Nephron (organoid): ENCODE measurements around the gene ZKSCAN8.
A peak's percentile ranks its signal among the peaks of the same experiment; 100 is the strongest.

Experiments
- H3K27ac Mint-ChIP-seq, 3 experiments: 2 replicates each; pipeline ENCODE4 v1.8.0; 2020; ENCODE audit warnings: mixed read lengths in 3 of 3, mild to moderate bottlenecking in 2 of 3, moderate library complexity in 1 of 3
- H3K27me3 Mint-ChIP-seq: 2 replicates; pipeline ENCODE4 v1.8.0; 2021; ENCODE audit warnings: low read depth, mild to moderate bottlenecking, moderate library complexity, mixed read lengths
- H3K36me3 Mint-ChIP-seq: 2 replicates; pipeline ENCODE4 v1.8.0; 2020; ENCODE audit warnings: low read depth, mixed read lengths
- H3K4me1 Mint-ChIP-seq: 2 replicates; pipeline ENCODE4 v1.8.0; 2020; ENCODE audit warnings: mixed read lengths
- H3K4me3 Mint-ChIP-seq, 3 experiments: 2 replicates each; pipeline ENCODE4 v1.8.0; 2020; ENCODE audit warnings: mild to moderate bottlenecking in 3 of 3, mixed read lengths in 3 of 3, moderate library complexity in 2 of 3
- H3K9me3 Mint-ChIP-seq: 2 replicates; pipeline ENCODE4 v1.8.0; 2020; ENCODE audit warnings: mixed read lengths
- TF ChIP-seq, protein P1 (sequence below), 3 experiments: fragments of 200-600 bp; sonication (generic); IDR thresholded peaks; one replicate each; pipeline ENCODE4 v1.5.0; 2021; ENCODE audit warnings: antibody characterized with exemption in 3 of 3; ENCODE audit not compliant: unreplicated experiment in 3 of 3

Gene ZKSCAN8

DNA sequence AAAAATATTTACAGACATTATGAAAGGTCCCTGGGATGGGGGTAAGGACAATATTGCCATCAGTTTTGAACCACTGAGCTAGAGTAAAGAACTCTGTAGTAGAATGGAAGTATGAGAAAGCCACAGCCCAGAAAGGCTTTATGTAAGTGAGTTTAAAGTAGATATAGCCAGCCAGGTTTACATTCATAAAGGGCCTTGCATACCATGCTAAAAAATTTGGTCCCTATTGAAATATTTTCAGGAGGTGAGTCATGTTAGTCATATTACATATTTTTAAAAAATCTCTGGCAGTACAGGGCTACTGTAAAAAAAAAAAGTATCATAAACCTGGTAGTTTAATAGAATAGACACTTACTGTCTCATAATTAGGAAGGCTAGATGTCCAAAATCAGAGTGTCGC, 3.5 kb downstream of the ZKSCAN8 start:
- H3K36me3 Mint-ChIP-seq, result peaks cover 59% of the 10 kb centered on the region
- peaks cover 3% of the 10 kb centered on the region for H3K27me3 Mint-ChIP-seq
- H3K4me1 Mint-ChIP-seq, result peaks cover 22% of the 10 kb centered on the region
- H3K27ac Mint-ChIP-seq, result no peak overlapping the region
- H3K9me3 Mint-ChIP-seq, result no peaks in the 10 kb centered on the region
- H3K4me3 Mint-ChIP-seq, result peak overlapping the region in 1 of 3 experiments; percentile 47
- TF ChIP-seq, protein P1, sequence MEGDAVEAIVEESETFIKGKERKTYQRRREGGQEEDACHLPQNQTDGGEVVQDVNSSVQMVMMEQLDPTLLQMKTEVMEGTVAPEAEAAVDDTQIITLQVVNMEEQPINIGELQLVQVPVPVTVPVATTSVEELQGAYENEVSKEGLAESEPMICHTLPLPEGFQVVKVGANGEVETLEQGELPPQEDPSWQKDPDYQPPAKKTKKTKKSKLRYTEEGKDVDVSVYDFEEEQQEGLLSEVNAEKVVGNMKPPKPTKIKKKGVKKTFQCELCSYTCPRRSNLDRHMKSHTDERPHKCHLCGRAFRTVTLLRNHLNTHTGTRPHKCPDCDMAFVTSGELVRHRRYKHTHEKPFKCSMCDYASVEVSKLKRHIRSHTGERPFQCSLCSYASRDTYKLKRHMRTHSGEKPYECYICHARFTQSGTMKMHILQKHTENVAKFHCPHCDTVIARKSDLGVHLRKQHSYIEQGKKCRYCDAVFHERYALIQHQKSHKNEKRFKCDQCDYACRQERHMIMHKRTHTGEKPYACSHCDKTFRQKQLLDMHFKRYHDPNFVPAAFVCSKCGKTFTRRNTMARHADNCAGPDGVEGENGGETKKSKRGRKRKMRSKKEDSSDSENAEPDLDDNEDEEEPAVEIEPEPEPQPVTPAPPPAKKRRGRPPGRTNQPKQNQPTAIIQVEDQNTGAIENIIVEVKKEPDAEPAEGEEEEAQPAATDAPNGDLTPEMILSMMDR (IDR thresholded peaks at IDR 0.05; ENCODE audit: unreplicated experiment in 3 of 3), result no peak

DNA sequence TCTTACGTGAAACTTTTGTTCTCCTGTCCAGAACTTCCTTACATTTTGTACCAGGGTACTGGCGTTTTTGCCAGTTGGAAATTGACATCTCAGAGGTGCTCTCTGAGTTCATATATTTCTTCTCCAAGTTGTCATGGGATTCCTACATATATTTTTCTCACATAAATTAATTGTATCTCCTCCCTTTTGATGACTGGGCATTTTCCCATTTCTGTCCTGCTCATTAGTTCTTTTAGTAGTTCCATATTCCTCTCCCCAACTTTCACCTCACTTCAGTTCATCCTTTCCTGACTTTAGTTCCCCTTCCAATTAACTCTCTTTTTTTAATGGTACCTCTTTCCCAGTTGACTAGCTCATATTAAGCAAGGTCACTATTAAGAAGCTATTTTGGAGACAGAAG, 10.8 kb downstream of the ZKSCAN8 start:
- H3K27me3 Mint-ChIP-seq, result no peaks in the 10 kb centered on the region
- peaks cover 4% of the 10 kb centered on the region for H3K9me3 Mint-ChIP-seq
- TF ChIP-seq, protein P1 (IDR thresholded peaks at IDR 0.05; ENCODE audit: unreplicated experiment in 3 of 3), result no peak
- H3K4me1 Mint-ChIP-seq, result no peaks in the 10 kb centered on the region
- peaks cover 96% of the 10 kb centered on the region for H3K36me3 Mint-ChIP-seq
- H3K4me3 Mint-ChIP-seq, result no peak overlapping the region
- H3K27ac Mint-ChIP-seq, result no peak overlapping the region

DNA sequence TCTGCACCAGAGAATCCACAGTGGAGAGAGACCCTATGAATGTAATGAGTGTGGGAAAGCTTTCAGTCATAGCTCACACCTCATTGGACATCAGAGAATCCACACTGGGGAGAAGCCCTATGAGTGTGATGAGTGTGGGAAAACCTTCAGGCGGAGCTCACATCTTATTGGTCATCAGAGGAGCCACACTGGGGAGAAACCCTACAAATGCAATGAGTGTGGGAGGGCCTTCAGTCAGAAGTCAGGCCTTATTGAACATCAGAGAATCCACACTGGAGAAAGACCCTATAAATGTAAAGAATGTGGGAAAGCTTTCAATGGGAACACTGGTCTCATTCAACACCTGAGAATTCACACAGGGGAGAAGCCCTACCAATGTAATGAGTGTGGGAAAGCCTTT, 11.9 kb downstream of the ZKSCAN8 start:
- Mint-ChIP-seq H3K4me1 (no peaks in the 10 kb centered on the region), H3K36me3 (peaks cover 96% of the 10 kb centered on the region), H3K4me3 (no peak overlapping the region), H3K27me3 (no peaks in the 10 kb centered on the region), H3K9me3 (peaks cover 4% of the 10 kb centered on the region), H3K27ac (no peak overlapping the region)
- TF ChIP-seq, protein P1 (IDR thresholded peaks at IDR 0.05; ENCODE audit: unreplicated experiment in 3 of 3), result no peak

DNA sequence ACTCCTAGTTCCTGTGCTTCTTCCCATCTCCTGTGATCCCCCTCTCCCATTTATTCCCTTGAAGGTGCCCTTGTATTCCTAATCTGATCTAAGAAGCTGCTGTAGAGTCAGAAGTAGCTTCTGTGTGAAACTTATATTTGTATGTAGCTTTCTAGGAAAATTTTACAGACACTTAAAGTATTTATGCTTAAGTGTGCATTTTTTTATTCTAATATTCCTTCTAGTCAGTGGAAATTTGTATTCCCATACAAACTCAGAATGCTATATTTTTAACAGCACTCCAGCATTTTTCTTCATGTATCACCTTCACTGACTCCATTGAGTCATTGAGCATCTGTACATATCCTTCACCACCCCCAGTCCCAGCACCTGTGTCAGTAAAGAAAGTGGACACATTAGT, 12.7 kb downstream of the ZKSCAN8 start:
- Mint-ChIP-seq H3K36me3 (peaks cover 96% of the 10 kb centered on the region), H3K27me3 (no peaks in the 10 kb centered on the region), H3K9me3 (peaks cover 4% of the 10 kb centered on the region), H3K4me1 (no peaks in the 10 kb centered on the region), H3K4me3 (no peak overlapping the region), H3K27ac (no peak overlapping the region)
- TF ChIP-seq, protein P1 (IDR thresholded peaks at IDR 0.05; ENCODE audit: unreplicated experiment in 3 of 3), result no peak

DNA sequence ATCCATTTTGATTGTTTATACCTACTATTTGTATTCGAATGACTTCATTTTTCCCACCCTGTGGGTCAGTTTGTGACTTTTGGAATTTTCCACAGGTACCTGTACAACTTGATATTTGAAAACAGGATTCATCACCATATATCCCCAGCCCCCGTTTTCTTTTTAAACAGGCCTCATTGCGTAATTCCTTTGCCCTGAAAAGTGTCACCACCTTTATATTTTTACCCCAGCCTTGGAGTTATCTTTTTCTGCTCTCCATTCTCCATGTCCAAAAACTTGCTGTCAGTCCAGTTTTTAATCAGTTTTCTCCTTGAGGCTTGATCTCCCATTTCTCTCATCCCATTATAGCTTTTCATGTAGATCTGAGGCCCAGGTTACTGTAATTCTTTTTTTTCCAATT, 16.6 kb downstream of the ZKSCAN8 start:
- peaks cover 14% of the 10 kb centered on the region for H3K4me1 Mint-ChIP-seq
- H3K27ac Mint-ChIP-seq, result no peak overlapping the region
- no peak overlapping the region for H3K4me3 Mint-ChIP-seq
- H3K36me3 Mint-ChIP-seq, result peaks cover 80% of the 10 kb centered on the region
- H3K9me3 Mint-ChIP-seq, result no peaks in the 10 kb centered on the region
- TF ChIP-seq, protein P1 (IDR thresholded peaks at IDR 0.05; ENCODE audit: unreplicated experiment in 3 of 3), result no peak
- no peaks in the 10 kb centered on the region for H3K27me3 Mint-ChIP-seq

DNA sequence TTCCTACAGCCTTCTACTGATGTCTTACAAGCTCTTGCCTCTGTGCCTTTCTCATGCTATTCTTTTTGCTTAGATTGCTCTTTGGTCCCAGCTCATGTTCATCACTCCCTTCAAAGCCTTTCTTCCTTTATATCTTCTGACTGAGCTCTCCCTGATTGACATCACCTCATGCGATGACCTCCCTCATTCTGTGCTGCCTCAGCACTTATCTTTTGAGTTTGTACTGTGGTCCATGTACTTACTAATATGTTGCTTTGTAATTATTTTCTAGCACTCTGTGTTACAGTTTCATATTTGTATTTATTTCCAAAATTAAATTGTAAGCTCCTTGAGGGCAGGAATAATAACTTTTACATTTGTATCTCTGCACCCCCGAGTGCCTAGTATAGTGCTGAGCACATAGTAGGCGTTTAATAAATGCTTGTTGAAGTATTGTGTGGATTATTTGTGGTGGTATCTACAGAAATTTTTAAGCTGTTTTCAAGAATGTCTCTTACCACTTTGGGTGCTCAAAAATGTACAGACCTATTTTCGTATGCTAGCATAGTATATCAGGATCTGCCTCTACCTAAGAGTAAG, 17.4 kb downstream of the ZKSCAN8 start:
- Mint-ChIP-seq H3K36me3 (peaks cover 72% of the 10 kb centered on the region), H3K9me3 (no peaks in the 10 kb centered on the region), H3K27me3 (no peaks in the 10 kb centered on the region), H3K27ac (no peak overlapping the region), H3K4me1 (peaks cover 14% of the 10 kb centered on the region), H3K4me3 (no peak overlapping the region)
- TF ChIP-seq, protein P1 (IDR thresholded peaks at IDR 0.05; ENCODE audit: unreplicated experiment in 3 of 3), result no peak
